ENCODE results near the gene GRID2.

- TF ChIP-seq CTCF (IDR thresholded peaks at IDR 0.05) (no peak), POLR2A (IDR thresholded peaks at IDR 0.05) (no peak)
Observed at GRCh38 chr4:93403571-93403970, 1099.8 kb downstream of the GRID2 start.

Data from thyroid gland (tissue), 4 donors.